GM18867 (cell line): Measurements from ENCODE around the gene TLK1.
A peak's percentile ranks its signal among the peaks of the same experiment; 100 is the strongest.
"Not testable (repeated sequence)": the region's sequence is repeated elsewhere in the genome, so short reads cannot be mapped to it uniquely, and the experiment has no call there.

Source experiments
- ATAC-seq: cut with Tn5 transposase; IDR thresholded peaks from one replicate; pipeline ENCODE4 v1.9.1; 2021; ENCODE audit warnings: mild to moderate bottlenecking, moderate library complexity; ENCODE audit not compliant: unreplicated experiment

TLK1 gene

DNA sequence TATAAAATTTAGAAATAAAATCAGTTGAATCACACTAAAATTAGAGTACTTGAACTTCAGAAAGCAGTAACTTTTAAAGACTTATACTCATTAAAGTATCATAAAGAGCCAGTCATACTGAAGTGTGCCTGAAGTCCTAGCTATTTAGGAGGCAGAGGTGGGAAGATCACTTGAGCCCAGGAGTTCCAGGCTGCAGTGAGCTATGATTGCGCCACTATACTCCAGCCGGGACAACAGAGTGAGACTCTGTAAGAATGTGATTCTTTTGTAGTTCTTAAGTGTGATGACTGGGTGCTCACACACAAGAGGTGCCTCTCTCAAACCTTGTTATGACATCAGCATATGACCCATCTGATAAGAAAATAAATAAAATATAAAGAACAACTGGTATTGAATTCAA is 14.6 kb downstream of the TLK1 start:
- no peak for ATAC-seq

DNA sequence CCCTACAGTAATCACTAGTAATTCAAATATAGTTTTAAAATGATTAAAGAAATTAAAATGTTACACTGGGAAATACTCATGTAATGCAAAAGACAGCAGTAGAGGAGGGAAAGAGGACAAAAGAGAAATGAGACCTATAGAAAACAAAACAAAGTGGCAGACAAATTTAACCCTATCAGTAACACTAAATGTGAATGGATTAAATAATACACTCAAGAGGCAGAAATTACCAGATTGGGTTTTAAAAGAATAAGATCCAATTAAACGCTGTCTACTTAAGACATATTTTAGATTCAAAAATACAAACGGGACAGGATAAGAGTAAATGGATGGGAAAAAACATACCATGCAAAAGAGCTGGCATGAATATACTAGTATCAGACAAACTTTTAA is 17.0 kb downstream of the TLK1 start:
- ATAC-seq, result no peak

DNA sequence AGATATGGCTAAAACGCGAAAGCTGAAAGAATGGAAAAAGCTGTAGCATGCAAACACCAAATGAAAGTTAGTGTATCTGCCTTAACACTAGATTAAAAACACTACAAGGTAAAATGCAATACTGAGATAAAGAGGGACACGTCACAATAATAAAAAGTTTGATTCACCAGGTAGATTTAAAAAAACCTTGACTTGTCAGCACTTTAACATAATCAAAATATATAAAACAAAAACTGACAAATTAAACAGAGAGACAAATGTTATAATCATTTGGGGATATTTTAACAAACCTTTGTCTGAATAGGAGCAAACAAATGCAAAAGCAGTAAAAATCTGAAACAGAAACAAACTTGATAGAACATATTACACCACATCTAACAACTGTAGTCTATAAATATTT is 18.3 kb downstream of the TLK1 start:
- ATAC-seq, result no peak

DNA sequence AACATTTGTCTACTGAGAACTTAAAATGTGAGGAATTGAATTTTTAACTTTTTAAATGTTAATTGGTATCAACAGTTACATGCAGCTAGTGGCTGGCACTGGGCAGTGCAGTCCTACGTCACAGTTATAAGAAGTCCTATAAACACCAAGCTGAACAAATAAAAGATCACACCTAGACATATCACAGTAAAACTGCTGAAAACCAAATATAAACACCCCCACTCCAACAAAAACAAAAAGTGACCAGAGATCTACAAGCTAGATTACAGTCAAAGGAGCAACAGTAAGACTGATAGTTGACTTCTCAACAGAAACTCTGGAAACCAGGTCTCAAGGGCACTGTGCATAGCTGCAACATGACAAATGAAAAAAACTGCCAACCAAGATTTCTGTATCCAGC is 19.4 kb downstream of the TLK1 start:
- ATAC-seq, result no peak

DNA sequence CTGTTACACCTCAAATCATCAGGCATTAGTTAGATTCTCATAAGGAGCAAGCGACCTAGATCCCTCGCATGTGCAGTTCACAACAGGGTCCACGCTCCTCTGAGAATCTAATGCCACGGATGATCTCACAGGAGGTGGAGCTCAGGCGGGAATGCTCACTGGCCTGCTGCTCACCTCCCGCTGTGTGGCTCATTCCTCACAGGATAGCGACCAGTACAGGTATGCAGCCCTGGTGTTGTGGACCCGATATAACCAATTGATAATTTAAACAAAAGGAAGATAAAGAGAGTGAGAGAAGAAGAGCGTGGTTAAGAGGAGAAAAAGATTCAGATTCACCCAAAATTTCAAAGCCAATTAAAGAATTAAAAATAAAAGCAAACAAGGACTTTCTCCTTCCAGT is 20.8 kb downstream of the TLK1 start:
- no peak for ATAC-seq

DNA sequence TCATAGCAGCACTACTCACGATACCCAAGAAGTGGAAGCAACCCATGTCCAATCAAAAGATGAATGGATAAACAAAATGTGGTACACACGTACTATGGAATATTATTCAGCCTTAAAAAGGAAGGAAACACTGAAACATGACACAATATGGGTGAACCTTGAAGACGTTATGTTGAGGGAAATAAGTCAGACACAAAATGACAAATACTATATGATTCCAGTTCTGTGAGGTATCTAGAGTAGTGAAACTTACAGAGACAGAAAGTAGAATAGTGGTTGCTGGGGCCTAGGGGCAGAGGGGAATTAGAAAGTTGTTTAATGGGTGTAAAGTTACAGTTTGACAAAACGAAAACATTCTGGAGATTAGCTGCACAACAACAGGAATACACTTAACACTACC is 24.7 kb downstream of the TLK1 start:
- peak; percentile 90 for ATAC-seq

DNA sequence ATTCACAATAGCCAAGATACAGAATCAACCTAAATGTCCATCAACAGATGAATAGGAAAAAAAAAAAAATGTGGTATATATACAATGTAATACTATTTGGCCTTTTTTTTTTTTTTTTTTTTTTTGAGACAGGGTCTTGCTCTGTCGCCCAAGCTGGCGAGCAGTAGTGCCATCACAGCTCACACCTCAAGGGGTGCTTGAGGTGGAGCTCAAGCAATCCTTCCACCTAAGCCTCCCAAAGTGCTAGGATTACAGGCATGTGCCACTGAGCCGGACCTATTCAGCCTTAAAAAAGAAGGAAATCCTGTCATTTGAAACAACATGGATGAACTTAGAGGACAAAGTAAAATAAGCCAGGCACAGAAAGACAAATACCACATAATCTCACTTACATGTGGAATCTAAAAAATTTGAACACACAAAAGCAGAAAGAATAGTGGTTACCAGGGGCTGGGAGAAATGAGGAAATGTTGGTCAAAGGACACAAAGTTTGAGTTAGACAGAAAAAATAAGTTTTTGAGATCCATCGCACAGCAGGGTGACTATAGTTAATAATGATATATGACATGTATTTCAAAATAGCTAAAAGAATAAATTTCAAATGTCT is 26.0 kb downstream of the TLK1 start:
- ATAC-seq, result no peak

DNA sequence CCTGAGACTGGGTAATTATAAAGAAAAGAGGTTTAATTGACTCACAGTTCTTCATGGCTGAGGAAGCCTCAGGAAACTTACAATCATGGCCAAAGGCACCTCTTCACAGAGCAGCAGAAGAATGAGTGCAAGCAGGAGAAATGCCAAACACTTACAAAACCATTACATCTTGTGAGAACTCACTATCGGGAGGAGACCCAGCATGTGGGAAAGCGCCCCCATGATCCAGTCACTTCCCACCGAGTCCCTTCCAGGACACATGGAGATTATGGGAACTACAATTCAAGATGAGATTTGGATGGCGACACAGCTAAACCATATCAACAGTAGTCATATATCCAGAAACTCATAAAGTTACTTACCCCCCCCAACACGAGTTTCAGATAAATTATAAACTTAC is 28.6 kb downstream of the TLK1 start:
- ATAC-seq, result no peak

DNA sequence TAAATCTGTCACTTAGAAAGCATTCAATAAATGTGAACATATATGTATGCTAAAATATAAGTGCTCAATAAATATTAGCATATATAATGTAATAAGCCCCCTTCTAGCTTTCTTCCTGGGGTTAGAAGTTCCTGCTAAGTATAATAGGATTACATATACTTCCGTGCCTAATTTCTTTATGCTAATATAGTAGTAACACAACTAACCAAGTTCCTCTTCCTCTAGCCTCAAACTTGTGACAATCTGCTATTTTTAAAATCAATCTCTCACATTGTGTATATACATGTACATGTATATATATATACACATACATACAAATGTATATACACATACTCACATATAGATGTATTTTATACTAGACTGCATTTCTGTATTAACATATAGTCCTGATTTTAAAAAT is 32.2 kb downstream of the TLK1 start:
- no peak for ATAC-seq

DNA sequence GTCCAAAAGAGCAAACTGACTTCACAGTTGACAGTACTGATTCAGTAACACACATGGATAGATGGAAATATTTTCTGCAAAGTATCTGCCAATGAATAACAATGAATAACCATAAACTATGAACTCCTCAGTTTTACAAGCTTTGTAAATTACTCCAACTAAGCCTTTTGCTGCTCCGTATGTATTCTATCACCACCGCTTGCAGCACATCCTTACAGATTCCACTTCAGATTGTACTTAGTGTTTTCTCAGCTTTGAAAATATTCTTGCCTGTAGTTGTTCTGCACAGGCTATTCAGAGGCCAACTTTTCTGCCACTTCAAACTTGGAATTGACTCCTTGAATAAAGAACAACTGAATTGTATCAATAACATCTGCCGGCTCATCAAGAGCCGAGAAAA is 36.2 kb downstream of the TLK1 start:
- ATAC-seq, result no peak

DNA sequence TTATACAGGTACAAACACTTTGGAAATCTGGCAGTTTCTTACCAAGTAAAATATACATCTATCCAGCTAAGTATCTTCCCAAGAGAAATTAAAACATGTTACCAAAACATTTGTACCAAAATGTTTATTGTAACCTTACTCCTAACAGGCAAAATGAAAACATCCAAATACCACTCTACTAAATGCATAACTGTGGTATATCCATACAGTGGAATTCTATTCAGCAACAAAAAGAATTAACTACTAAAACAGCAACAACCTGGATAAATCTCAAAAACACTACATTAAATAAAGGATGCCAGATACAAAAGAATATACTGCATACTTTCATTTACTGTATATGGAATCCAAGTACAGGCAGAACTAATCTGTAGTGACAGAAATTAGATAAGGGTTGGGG is 51.1 kb downstream of the TLK1 start:
- ATAC-seq, result no peak

DNA sequence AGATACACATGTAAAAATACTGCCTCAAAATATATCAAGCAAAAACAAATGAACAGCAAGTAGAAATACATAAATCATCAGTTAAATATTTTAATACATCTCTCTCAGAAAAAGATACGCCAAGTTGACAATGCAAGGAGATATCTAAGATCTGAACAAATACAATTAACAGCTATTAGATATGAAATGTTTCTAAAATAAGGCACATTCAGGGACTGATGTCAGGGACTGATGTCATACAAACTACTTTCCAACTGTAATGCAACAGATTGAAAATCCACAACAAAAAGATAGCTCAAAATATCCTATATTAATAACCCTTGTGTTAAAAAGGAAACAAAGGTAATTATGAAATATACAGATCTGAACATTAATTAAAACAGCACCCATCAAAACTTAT is 51.7 kb downstream of the TLK1 start:
- no peak for ATAC-seq

DNA sequence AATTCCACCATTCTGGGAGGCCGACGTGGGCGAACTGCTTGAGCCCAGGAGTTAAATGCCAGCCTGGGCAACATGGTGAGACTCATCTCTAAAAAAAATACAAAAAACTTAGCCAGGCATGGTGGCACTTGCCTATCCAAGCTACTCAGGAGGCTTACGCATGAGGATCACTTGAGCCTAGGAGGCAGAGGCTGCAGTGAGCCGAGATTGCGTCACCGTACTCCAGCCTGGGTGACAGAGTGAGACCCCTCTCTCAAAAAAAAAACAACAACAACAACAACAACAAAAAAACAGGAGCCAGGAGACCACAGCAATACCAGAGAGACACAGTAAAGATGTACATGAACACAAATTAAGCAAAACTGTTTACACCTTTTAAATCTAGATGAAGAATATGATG is 52.9 kb downstream of the TLK1 start:
- no peak for ATAC-seq

DNA sequence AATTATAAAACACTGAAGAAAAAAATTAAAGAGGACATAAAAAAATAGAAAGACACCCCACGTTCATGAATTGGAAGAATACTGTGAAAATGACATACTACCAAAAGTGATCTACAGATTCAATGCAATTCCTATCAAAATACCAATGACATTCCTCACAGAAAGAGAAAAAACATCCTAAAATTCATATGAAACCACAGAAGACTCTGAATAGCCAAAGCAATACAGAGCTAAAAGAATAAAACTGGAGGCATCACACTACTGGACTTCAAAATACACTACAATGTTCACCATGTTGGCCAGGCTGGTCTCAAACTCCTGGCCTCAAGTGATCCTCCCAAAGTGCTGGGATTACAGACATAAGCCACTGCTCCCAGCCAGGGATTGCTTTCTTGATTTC is 56.3 kb downstream of the TLK1 start:
- no peak for ATAC-seq

DNA sequence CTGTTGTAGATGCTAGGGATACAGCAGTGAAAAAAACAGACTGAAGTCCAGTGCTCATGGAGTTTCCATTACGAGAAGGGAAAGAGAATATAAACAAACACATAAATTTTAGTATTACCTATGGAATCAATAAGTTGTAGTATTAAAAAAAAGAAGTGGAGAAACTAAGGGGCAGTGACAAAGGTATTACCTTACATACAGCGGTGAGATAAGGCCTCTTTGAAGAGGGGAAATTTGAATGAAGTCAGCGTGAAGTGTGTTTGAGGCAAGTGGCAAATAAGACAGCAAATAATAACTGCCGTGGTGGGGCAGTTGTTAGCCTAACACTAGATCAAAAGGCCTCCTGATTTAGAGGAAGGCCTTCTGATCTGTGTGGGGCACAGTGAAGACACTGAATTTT is 57.9 kb downstream of the TLK1 start:
- ATAC-seq, result no peak

DNA sequence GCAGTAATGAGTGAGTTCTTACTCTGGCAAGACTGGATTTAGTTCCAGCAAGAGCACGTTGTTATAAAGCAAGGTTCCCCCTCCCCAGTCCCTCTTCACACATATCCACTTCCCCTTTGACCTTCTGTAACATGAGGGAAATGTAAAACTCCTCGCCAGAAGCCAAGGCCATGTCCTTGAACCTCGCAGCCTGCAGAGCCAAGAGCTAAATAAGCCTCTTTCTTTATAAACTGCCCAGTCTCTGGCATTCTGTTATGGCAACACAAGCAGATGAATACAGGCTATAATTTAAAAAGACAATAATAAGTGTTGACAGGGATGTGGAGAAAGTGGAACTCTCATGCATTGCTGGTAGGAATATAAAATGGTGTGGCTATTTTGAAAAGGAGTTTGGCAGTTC is 60.3 kb downstream of the TLK1 start:
- ATAC-seq, result no peak

DNA sequence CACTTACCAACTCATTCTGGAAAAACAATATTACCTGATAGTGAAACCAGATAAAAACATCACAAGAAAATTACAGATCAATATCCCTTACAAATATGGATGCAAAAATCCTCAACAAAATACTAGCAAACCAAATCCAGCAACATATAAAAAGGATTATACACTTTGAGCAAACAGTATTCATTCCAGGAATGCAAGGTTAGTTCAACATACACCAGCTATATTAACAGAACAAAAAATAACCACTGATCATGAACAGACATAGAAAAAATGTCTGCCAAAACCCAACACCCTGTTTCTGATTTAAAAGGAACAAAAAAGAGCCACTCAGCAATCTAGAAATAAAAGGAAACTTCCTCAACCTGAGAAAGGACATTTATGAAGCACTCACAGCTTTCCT is 62.1 kb downstream of the TLK1 start:
- no peak for ATAC-seq

DNA sequence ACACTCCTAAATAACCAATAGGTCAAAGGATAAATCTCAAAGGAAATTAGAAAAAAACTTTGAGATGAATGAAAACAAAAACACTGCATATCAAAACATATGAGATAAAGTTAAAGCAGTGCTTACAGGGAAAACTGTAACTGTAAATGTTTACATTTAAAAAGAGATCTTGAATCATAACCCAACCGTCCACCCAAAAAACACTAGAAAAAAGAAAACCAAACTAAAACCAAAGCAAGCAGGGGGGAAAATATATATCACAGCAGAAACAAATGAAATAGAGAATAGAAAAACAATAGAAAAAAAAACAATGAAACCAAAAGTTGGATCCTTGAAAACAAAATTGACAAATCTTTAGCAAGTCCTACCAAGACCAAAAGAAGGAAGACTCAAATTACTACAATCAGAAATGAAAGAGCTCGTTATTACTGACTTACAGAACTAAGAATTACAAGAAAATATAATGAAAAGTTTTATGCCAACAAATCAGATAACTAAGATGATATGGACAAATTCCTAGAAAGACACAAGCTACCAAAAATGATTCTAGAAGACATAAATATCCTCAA is 65.6 kb downstream of the TLK1 start:
- ATAC-seq, result no peak

DNA sequence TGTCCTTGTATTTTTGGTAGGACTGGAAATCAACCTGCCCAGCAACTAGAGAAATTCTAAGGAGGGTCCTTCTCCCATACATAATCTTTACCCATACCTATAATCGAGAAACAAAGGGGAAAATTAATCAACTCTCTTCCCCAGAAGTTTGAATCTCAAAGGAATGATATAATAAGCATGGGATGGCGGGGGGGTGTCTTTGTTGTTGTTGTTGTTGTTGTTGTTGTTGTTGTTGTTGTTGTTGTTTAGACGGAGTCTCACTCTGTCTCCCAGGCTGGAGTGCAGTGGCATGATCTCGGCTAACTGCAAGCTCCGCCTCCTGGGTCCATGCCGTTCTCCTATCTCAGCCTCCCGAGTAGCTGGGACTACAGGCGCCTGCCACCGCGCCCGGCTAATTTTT is 69.2 kb downstream of the TLK1 start:
- not testable (repeated sequence) for ATAC-seq

DNA sequence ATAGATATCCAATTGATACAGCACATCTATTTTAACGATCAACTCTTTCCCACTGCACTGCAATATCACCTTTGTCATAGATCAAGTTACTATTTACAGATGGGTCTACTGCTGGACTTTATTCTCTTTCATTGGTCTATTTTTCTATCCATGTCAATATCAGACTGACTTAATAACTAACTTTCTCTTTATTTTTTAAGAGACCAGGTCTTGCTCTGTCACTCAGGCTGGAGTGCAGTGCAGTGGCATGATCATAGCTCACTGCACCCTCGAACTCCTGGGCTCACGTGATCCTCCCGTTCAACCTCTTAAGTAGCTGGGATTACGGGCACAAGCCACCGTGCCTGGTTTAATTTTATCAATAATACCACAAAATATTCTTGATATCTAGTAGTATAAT is 71.2 kb downstream of the TLK1 start:
- no peak for ATAC-seq

DNA sequence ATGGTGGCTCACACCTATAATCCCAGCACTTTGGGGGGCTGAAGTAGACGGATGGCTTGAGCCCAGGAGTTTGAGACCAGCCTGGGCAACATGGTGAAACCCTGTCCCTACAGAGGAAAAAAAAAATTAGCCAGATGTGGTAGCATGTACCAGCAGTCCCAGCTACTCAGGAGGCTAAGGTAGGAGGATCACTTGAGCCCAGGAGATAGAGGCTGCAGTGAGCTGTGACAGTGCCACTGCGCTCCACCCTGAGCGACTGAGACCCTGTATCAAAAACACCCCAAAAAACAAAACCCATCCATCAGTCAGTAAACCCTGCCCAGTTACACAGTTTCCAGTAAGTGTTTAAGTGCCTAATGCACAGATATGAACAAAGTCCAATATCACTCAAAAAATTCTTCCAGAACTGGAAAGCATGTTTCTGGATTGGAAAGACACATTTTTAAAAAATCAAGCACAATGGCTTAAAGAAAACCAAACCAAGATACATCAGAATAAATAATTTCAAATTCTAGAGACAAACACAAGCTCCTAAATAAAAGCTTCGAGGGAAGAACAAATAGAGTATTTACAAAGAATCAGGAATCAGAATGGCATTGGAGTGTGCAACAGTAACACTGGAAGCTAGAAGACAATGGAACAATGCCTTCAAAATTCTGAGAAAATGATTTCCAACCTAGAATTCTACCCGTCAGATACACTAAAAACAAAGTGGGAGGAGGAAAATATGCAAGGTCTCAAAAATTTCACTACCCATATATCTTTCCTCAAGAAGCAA is 72.4 kb downstream of the TLK1 start:
- no peak for ATAC-seq

DNA sequence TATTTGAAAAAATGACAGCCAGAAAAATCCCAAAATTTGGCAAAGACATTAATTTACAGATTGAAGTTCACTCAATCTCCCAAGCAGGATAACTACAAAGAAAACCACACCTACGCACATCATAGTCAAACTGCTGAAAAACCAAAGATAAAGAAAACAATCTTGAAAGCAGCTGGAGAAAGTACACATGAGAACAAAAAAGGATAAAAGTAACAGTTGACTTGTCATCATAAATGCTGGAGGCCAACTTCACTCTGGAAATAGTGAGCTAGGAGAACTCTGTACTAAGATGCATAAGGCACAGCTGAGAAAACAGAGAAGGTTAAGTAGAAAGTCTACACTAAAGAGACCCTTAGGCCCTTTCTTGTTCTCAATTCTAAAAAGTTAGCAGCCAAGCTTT is 73.1 kb downstream of the TLK1 start:
- ATAC-seq, result no peak
